Sigmoid colon (tissue), 7 donors: Measurements from ENCODE around the gene ZNHIT6. TPM values are rescaled to one million over a fixed set of nuclear protein-coding genes. Genes with fewer than 3 reads are reported as not detected.

Source experiments
- DNase-seq: peaks from one replicate; pipeline ENCODE4 v3.0.0-alpha.2; 2019
- H3K27ac ChIP-seq, 4 donors: fragments of 200-600 bp; sonication (generic); one replicate each; pipeline ENCODE4 v1.5.1; 2016 to 2019; ENCODE audit warnings: mild to moderate bottlenecking in 1 of 4
- H3K27me3 ChIP-seq, 3 donors: fragments of 200-600 bp; sonication (generic); one replicate each; pipeline ENCODE4 v1.5.1; 2019; ENCODE audit warnings: mild to moderate bottlenecking in 1 of 3
- H3K36me3 ChIP-seq, 4 donors: fragments of 200-600 bp; sonication (generic); one replicate each; pipeline ENCODE4 v1.5.1; 2016 to 2019
- H3K4me1 ChIP-seq, 4 donors: fragments of 200-600 bp; sonication (generic); one replicate each; pipeline ENCODE4 v1.5.1; 2017 to 2019
- H3K4me3 ChIP-seq, 4 donors: fragments of 200-600 bp; sonication (generic); one replicate each; pipeline ENCODE4 v1.5.1; 2017 to 2019; ENCODE audit warnings: mild to moderate bottlenecking in 2 of 4, moderate library complexity in 1 of 4
- H3K9me3 ChIP-seq, 4 donors: fragments of 200-600 bp in 3 of 4; sonication (generic) in 3 of 4; one replicate each; pipeline versions ENCODE4 v1.5.1 to v1.6.1; 2013 to 2019
- CTCF ChIP-seq, 4 experiments: fragments of 450-650 bp in 3 of 4; fragments of 200-600 bp in 1 of 4; IDR thresholded peaks; one replicate each; pipeline ENCODE4 v1.5.1; 2016 to 2019; ENCODE audit warnings: antibody characterized with exemption in 4 of 4, mild to moderate bottlenecking in 3 of 4, moderate library complexity in 2 of 4
- EP300 ChIP-seq, 4 donors: sonication (generic); formaldehyde crosslinking; IDR thresholded peaks; one replicate each; pipeline ENCODE4 v1.6.1; 2017; ENCODE audit warnings: antibody characterized with exemption in 4 of 4
- POLR2A ChIP-seq, 2 donors: fragments of 450-650 bp; IDR thresholded peaks; one replicate each; pipeline ENCODE4 v1.6.1; 2016; ENCODE audit warnings: antibody characterized with exemption in 2 of 2, mild to moderate bottlenecking in 2 of 2, moderate library complexity in 2 of 2
- POLR2AphosphoS5 ChIP-seq, 4 donors: sonication (generic); formaldehyde crosslinking; IDR thresholded peaks; one replicate each; pipeline ENCODE4 v1.6.1; 2017; ENCODE audit warnings: antibody characterized with exemption in 4 of 4
- WGBS, 2 donors: extraction: QIAGEN DNeasy Blood & Tissue Kit; methylation state at CpG; one replicate each; pipeline ENCODE4 v1.1.7; 2013; 5-methylcytosine and 5-hydroxymethylcytosine counted together
- intact Hi-C: fragments of 100-400 bp; cut with DNase I; formaldehyde crosslinking; loops from one replicate; pipeline ENCODE4 v1.15.1; 2023
- polyA plus RNA-seq, 3 donors: library from polyadenylated mRNA; stranded (reverse); fragments of 200-250 nt; gene quantifications; one replicate each; pipeline ENCODE4 v1.2.3, GENCODE V29; 2013
- total RNA-seq, 4 donors: library from RNA; depleted of rRNA; stranded (reverse); fragments of >200 nt; gene quantifications; one replicate each; pipeline ENCODE4 v1.1.0, GENCODE V29; 2016
- donor health status: healthy with polysubstance abuse.
- donor health status: Bipolar disorder and iron deficiency.
- donor health status: healthy.

Gene ZNHIT6
- total and polyA plus RNA-seq, 7 donors = 3.9 to 20.0 (median 12.5) TPM

- Histone ChIP-seq H3K4me3 (no peak overlapping the region), H3K4me1 (peaks cover 0 to 30% (median 13%) of the 10 kb centered on the region in 4 donors), H3K36me3 (no peaks in the 10 kb centered on the region), H3K27ac (no peak overlapping the region), H3K27me3 (no peaks in the 10 kb centered on the region), H3K9me3 (no peaks in the 10 kb centered on the region)
- no peak for DNase-seq
- TF ChIP-seq POLR2A (IDR thresholded peaks at IDR 0.05) (no peak), POLR2AphosphoS5 (IDR thresholded peaks at IDR 0.05) (no peak), CTCF (IDR thresholded peaks at IDR 0.05) (no peak), EP300 (IDR thresholded peaks at IDR 0.05) (no peak)
- intact Hi-C loops = no loop called here
- WGBS, 2 donors = 25 to 75% methylated on average over 4 of the region's 4 CpGs
Observed at GRCh38 chr1:85601901-85602300, 106.3 kb downstream of the ZNHIT6 start.

- no peaks in the 10 kb centered on the region for H3K27me3 ChIP-seq
- WGBS, 2 donors = 32 to 50% methylated on average over 2 of the region's 2 CpGs
- peaks cover 0 to 31% (median 13%) of the 10 kb centered on the region in 4 donors for H3K4me1 ChIP-seq
- TF ChIP-seq POLR2A (IDR thresholded peaks at IDR 0.05) = no peak
- no peak for TF ChIP-seq CTCF (IDR thresholded peaks at IDR 0.05)
- no peak for TF ChIP-seq EP300 (IDR thresholded peaks at IDR 0.05)
- TF ChIP-seq POLR2AphosphoS5 (IDR thresholded peaks at IDR 0.05) = no peak
- H3K4me3 ChIP-seq = no peak overlapping the region
- H3K27ac ChIP-seq = peak overlapping the region in 2 of 4 donors; percentile 56
- H3K9me3 ChIP-seq = no peaks in the 10 kb centered on the region
- H3K36me3 ChIP-seq = no peaks in the 10 kb centered on the region
- no peak for DNase-seq
- intact Hi-C loops = no loop called here
Observed at GRCh38 chr1:85599681-85600080, 108.6 kb downstream of the ZNHIT6 start.

Other genes with a start within 250 kb of the ZNHIT6 start
- 10 to 100 TPM; 11.5 to 26.3 (median 14.4) TPM for gene DDAH1, start 243.3 kb downstream of the ZNHIT6 start, total RNA-seq
- gene DDAH1, start 243.3 kb downstream of the ZNHIT6 start, polyA plus RNA-seq = 10 to 100 TPM; 25.2 to 43.2 (median 32.4) TPM
- 100 to 1,000 TPM in 2 of 4 donors, 10 to 100 TPM in 2; 28.2 to 150 (median 104) TPM for gene CCN1, start 127.7 kb downstream of the ZNHIT6 start, total RNA-seq
- gene CCN1, start 127.7 kb downstream of the ZNHIT6 start, polyA plus RNA-seq = 10 to 100 TPM in 2 of 3 donors, 1 to 10 TPM in 1; 3.9 to 79.5 (median 22.8) TPM